H1 (cell line): ENCODE data around the gene WDR1.

Source experiments
- FOSL1 ChIP-seq: IDR thresholded peaks from 2 replicates; pipeline ENCODE4 v1.6.1; 2011; ENCODE audit warnings: mild to moderate bottlenecking, low read depth, low read length, moderate library complexity; ENCODE audit not compliant: insufficient read depth
- SP1 ChIP-seq: IDR thresholded peaks from 2 replicates; pipeline ENCODE4 v1.6.1; 2011; ENCODE audit warnings: low read depth, low read length
- SRF ChIP-seq: IDR thresholded peaks from 2 replicates; pipeline ENCODE4 v1.6.1; 2011; ENCODE audit warnings: mild to moderate bottlenecking, low read depth, low read length, moderate library complexity
- TAF1 ChIP-seq: IDR thresholded peaks from 2 replicates; pipeline ENCODE4 v1.6.1; 2011; ENCODE audit warnings: mild to moderate bottlenecking, low read depth, low read length
- TF ChIP-seq, protein P1 (sequence below), 3 experiments: IDR thresholded peaks; 1 replicate in 2 of 3; 2 replicates in 1 of 3; pipeline versions ENCODE4 v1.5.1 to v1.6.1; 2011; ENCODE audit warnings: low read length in 3 of 3, mild to moderate bottlenecking in 3 of 3, inconsistent platforms in 2 of 3, low read depth in 1 of 3, moderate library complexity in 1 of 3; ENCODE audit not compliant: insufficient read depth in 1 of 3; ENCODE audit errors: control extremely low read depth in 1 of 3
- TF ChIP-seq, protein P2 (sequence below): IDR thresholded peaks from 2 replicates; pipeline ENCODE4 v1.6.1; 2011; ENCODE audit warnings: low read depth, mild to moderate bottlenecking, low read length; ENCODE audit not compliant: insufficient read depth

DNA sequence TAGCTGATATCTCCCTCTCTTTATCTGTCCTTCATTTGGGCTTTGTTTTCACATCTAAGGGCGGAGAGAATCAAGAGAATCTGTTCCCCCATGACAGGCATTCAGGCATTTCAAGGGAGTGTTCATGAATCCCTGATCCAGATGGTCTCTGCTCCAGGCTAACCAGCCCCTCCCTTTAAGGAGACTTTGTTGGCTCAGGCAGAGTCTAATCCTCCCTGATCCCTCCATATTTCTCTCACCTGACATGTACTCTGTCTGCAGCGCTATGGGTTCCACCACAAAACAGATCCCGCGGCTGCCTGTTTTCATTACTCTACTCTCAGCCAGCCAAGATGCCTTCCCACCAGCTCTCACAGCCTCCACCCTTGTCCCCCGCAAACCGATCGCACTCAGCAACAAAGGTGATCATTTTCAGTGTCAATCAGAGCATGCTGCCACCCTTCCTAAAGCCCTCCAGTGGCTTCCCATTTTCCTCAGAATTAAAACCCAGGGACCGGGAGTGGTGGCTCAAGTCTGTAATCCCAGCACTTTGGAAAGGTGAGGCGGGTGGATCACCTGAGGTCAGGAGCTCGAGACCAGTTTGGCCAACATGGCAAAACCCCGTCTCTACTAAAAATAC lies 65.0 kb downstream of the WDR1 start:
- TF ChIP-seq, protein P1, sequence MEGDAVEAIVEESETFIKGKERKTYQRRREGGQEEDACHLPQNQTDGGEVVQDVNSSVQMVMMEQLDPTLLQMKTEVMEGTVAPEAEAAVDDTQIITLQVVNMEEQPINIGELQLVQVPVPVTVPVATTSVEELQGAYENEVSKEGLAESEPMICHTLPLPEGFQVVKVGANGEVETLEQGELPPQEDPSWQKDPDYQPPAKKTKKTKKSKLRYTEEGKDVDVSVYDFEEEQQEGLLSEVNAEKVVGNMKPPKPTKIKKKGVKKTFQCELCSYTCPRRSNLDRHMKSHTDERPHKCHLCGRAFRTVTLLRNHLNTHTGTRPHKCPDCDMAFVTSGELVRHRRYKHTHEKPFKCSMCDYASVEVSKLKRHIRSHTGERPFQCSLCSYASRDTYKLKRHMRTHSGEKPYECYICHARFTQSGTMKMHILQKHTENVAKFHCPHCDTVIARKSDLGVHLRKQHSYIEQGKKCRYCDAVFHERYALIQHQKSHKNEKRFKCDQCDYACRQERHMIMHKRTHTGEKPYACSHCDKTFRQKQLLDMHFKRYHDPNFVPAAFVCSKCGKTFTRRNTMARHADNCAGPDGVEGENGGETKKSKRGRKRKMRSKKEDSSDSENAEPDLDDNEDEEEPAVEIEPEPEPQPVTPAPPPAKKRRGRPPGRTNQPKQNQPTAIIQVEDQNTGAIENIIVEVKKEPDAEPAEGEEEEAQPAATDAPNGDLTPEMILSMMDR (IDR thresholded peaks at IDR 0.05; ENCODE audit: control extremely low read depth in 1 of 3, insufficient read depth in 1 of 3, low read depth in 1 of 3, low read length in 3 of 3) = no peak
- TF ChIP-seq TAF1 = no peak
- TF ChIP-seq SP1 = no peak
- TF ChIP-seq SRF = no peak
- TF ChIP-seq FOSL1 = no peak
- TF ChIP-seq, protein P2, sequence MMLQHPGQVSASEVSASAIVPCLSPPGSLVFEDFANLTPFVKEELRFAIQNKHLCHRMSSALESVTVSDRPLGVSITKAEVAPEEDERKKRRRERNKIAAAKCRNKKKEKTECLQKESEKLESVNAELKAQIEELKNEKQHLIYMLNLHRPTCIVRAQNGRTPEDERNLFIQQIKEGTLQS = no peak
